AG20443 (cell line): ENCODE measurements around the gene CSF1R.
"Not testable (repeated sequence)": the region's sequence is repeated elsewhere in the genome, so short reads cannot be mapped to it uniquely, and the experiment has no call there.

ENCODE experiments used
- DNase-seq: peaks from one replicate; pipeline ENCODE4 v3.0.0; 2012; ENCODE audit warnings: low spot score, mixed read lengths

CSF1R gene

GRCh38 chr5:150103678-150104549 lies 17.6 kb upstream of the CSF1R start:
- no peak for DNase-seq

GRCh38 chr5:150101023-150101422 lies 14.7 kb upstream of the CSF1R start:
- DNase-seq, result no peak

GRCh38 chr5:150097152-150097551 lies 10.8 kb upstream of the CSF1R start:
- no peak for DNase-seq

- no peak for DNase-seq
These were observed 5.9 kb upstream of the CSF1R start for GRCh38 chr5:150092159-150092787.

GRCh38 chr5:150085191-150085912 lies 1.0 kb downstream of the CSF1R start:
- no peak for DNase-seq

GRCh38 chr5:150084754-150085153 lies 1.6 kb downstream of the CSF1R start:
- not testable (repeated sequence) for DNase-seq

GRCh38 chr5:150082889-150083288 lies 3.5 kb downstream of the CSF1R start:
- DNase-seq, result no peak

GRCh38 chr5:150082374-150082773 lies 4.0 kb downstream of the CSF1R start:
- peak; percentile 6 for DNase-seq

- peak; percentile 24 for DNase-seq
These were observed 4.6 kb downstream of the CSF1R start for GRCh38 chr5:150081541-150082283.

- peak; percentile 8 for DNase-seq
These were observed 5.5 kb downstream of the CSF1R start for GRCh38 chr5:150080696-150081435.

GRCh38 chr5:150079909-150080461 lies 6.4 kb downstream of the CSF1R start:
- DNase-seq, result peak; percentile 6

- peak; percentile 25 for DNase-seq
These were observed 7.3 kb downstream of the CSF1R start for GRCh38 chr5:150078802-150079689.

- DNase-seq, result peak; percentile 7
These were observed 8.2 kb downstream of the CSF1R start for GRCh38 chr5:150077996-150078801.

- peak; percentile 5 for DNase-seq
These were observed 9.3 kb downstream of the CSF1R start for GRCh38 chr5:150077060-150077459.

- peak; percentile 7 for DNase-seq
These were observed 10.5 kb downstream of the CSF1R start for GRCh38 chr5:150075806-150076205.

- DNase-seq, result peak; percentile 2
These were observed 11.1 kb downstream of the CSF1R start for GRCh38 chr5:150075233-150075632.

- DNase-seq, result no peak
These were observed 12.7 kb downstream of the CSF1R start for GRCh38 chr5:150073677-150074076.

- DNase-seq, result no peak
These were observed 13.2 kb downstream of the CSF1R start for GRCh38 chr5:150073086-150073625.

GRCh38 chr5:150070821-150071220 lies 15.5 kb downstream of the CSF1R start:
- DNase-seq, result no peak
